HG03520 (cell line): ENCODE data around the gene KPNB1.

Experiments
- ATAC-seq: cut with Tn5 transposase; IDR thresholded peaks from one replicate; pipeline ENCODE4 v1.9.1; 2021; ENCODE audit warnings: mild to moderate bottlenecking, moderate library complexity; ENCODE audit not compliant: unreplicated experiment

Gene KPNB1

GRCh38 chr17:47728214-47728877, 78.6 kb downstream of the KPNB1 start:
- no peak for ATAC-seq

DNA sequence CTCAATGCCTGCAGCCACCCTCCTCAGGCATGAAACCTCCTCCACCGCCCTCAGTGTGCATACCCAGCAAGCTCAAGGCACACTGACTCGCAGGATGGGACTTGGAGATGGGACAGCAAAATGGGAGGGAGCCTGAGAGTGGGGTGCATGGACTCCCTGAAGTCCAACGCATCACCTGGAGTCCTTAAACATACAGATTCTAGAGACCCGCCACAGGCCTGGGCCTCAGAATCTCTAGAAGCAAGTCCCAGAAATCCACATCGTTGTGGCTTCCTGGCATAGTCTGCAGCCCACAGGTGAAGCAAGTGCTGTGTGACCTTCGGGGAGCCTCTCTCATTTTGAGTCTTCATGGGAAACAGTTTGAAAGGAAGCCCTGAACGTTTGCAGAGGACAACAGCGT, 79.8 kb downstream of the KPNB1 start:
- ATAC-seq = no peak

GRCh38 chr17:47730681-47731080, 81.0 kb downstream of the KPNB1 start:
- no peak for ATAC-seq

- ATAC-seq = no peak
Measured at GRCh38 chr17:47731396-47731795, 81.7 kb downstream of the KPNB1 start.

DNA sequence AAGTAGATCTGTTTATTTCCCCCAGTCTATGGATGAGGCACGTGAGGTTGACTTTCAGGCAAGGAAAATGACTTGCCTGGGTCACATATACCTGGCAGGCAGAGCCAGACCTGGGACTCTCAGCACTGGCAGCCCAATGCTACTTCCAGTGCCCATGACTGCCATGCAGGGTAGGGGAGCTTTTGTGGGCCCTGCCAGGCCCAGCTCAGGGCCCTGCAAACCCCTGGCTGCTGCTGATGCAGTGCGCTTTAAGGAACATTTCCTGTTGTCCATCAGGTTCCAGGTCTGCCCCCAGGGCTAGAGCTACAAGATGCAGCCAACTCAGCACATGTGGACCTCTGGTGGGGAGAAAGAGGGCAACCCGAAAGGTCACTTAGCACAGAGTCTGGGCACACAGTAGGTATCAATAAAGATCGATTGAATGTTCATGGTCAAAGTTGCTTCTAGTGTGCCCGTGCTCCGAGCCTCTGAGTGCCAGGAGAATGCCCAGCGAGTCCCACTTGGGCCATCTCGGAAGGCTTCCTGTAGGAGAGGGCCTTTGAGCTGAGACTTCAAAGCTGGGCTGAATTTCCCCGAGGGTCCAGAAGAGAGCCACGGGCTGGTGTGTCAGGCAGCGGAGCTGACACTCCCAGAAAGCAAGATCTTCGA, 82.8 kb downstream of the KPNB1 start:
- ATAC-seq = no peak

DNA sequence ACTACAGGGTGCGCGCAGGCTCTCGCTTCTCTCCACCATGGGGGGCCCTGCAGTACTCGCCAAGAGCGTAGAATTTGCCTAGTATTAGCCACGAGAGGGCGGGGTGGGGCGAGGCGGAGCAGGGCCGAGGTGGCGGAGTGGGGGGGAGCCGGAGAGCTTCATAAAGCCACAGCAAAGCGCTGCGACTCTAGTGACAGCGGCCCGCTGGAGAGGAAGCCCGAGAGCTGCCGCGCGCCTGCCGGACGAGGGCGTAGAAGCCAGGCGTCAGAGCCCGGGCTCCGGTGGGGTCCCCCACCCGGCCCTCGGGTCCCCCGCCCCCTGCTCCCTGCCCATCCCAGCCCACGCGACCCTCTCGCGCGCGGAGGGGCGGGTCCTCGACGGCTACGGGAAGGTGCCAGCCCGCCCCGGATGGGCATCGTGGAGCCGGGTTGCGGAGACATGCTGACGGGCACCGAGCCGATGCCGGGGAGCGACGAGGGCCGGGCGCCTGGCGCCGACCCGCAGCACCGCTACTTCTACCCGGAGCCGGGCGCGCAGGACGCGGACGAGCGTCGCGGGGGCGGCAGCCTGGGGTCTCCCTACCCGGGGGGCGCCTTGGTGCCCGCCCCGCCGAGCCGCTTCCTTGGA, 83.4 kb downstream of the KPNB1 start, which contains the start of gene TBX21:
Gene TBX21, plus strand, starts transcription at position 190 of the 627 bp plus-strand sequence. Its CDS starts 219 bp downstream, at position 409.
- peak; percentile 52 for ATAC-seq

- peak; percentile 19 for ATAC-seq
Measured at GRCh38 chr17:47733674-47734410, 84.1 kb downstream of the KPNB1 start.

- no peak for ATAC-seq
Measured at GRCh38 chr17:47735139-47735464, 85.4 kb downstream of the KPNB1 start.
